C4-2B (cell line): Measurements from ENCODE around the gene SMC3.

Experiments used
- CTCF ChIP-seq: fragments of 450-650 bp; conservative IDR thresholded peaks from 2 replicates; pipeline ENCODE4 v1.5.1; 2017; ENCODE audit warnings: mild to moderate bottlenecking
- ZFX ChIP-seq: fragments of 450-650 bp; IDR thresholded peaks from 2 replicates; pipeline ENCODE4 v1.6.1; 2017

- TF ChIP-seq CTCF (no peak), ZFX (no peak)
Measured at GRCh38 chr10:110651044-110651958, 83.8 kb downstream of the SMC3 start.
